Measurements from ENCODE around the gene SEMA6D.

SEMA6D gene

DNA sequence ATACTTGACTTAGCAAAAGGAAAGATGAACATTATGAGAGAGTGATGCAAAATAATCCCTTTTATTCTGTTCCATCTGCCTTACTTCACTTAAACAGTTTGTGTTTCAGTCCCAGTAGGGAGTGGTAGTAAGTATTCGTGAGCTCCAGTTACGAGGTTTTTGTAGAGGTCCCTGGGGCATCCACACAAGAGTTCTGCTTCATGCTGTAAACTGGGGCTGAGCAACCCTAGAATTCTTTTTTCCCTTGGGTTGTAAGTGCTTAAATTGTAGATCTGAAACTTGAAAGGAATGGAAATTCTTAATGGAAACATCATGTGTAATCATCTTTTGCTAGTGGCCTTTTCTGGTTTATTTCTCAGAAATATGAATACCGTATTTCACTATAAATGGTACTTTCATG lies 79.5 kb downstream of the SEMA6D start:
- no peak for FAIRE-seq
- TF ChIP-seq POLR2A (IDR thresholded peaks at IDR 0.05; ENCODE audit: low read depth, low read length) = no peak
- no peak for DNase-seq (ENCODE audit: insufficient read length, low spot score)

DNA sequence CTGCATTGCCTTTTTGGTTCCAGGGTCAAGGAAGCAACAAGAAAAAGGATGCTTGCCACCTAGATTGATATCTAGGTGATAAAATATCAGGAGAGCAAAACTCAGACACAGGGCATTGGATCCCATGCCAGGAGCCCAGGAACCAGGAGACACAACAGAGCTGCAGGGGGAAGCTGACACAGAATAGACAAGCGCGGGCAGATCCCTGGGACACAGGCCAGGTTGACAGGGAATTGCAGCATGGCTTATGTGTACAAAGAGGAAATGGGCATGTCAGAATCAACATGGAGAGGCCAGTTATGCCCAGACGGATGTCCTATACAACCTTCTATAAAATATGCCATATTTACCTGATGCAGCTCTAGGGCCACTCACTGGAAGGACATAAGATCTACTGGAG lies 84.2 kb downstream of the SEMA6D start:
- TF ChIP-seq POLR2A (IDR thresholded peaks at IDR 0.05; ENCODE audit: low read depth, low read length) = no peak
- DNase-seq (ENCODE audit: insufficient read length, low spot score) = no peak
- FAIRE-seq = no peak

DNA sequence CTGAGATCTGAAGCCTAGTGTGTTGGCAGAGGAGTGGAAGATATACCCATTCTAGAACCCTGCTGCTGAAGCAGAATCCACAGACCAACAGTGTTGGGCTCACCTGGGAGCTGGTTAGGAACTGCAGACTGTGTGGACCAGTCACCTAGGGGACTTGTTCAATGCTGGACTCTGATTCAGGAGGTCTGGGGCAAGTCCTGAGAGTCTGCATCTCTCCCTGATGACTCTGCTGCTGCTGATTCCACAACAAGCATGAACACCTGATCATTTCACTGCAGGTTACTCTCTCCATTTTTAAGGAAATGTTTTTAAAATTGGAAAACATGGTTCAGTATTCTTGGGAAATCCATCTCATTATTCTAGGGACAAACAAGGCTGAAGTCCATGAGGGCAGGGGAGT lies 84.9 kb downstream of the SEMA6D start:
- FAIRE-seq (no peak), DNase-seq (ENCODE audit: insufficient read length, low spot score) (no peak)
- no peak for TF ChIP-seq POLR2A (IDR thresholded peaks at IDR 0.05; ENCODE audit: low read depth, low read length)

DNA sequence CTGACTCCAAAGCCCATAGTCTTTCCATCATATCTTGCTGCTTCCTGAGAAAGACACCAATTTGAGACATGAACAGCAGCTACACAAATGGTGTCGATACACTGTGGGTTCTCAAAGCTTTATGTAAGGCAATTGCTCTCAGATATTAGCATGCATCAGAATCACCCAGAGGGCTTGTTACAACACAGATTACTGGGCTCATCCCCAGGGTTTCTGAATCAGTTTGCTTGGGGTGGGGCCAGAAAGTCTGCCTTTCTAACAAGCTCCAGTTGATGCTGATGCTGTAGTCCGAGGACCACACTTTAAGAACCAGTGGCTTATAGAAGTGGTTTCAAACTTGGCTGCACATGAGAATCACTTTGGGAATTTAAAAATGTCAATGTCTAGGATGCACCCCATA lies 86.5 kb downstream of the SEMA6D start:
- DNase-seq (ENCODE audit: insufficient read length, low spot score) (no peak), FAIRE-seq (no peak)
- TF ChIP-seq POLR2A (IDR thresholded peaks at IDR 0.05; ENCODE audit: low read depth, low read length) = no peak

DNA sequence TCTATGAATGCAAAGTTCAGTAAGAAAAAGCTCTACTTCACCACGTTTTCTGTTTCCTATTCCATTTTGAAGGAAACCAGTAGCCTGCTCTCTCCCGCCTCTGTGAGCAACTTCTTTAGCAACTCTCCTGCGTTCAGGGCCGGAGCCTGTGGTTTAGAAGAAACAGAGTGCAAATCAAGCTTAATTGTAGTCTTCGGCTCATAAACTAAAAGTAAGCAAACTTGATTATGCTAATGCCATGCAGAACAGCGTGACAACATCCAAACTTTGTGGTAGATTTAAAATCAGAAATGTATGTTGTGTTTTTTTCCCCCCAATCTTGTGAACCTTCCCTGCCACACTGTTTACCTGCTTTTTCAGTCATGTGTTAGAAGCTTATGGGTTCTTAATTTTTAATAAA lies 87.4 kb downstream of the SEMA6D start:
- FAIRE-seq = no peak
- DNase-seq (ENCODE audit: insufficient read length, low spot score) = no peak
- no peak for TF ChIP-seq POLR2A (IDR thresholded peaks at IDR 0.05; ENCODE audit: low read depth, low read length)

DNA sequence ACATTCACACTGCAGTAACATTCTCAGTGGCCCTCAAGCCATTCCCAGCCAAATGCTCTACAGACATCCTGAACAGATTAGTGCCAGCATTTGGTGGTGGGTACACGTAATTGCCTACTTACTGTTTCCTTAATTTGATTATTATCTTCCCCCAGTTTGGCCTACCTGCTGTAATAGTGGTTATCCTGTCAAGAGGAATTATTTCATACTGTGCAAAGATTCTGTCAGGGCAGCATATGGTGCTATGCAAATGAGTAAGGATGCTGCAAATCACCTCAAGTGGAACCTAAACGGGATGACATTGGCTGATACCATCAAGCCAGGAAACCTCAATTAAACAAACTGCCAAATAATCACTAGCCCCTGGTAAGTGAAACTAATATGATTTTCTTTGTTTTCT lies 88.7 kb downstream of the SEMA6D start:
- no peak for DNase-seq (ENCODE audit: insufficient read length, low spot score)
- no peak for FAIRE-seq
- no peak for TF ChIP-seq POLR2A (IDR thresholded peaks at IDR 0.05; ENCODE audit: low read depth, low read length)

DNA sequence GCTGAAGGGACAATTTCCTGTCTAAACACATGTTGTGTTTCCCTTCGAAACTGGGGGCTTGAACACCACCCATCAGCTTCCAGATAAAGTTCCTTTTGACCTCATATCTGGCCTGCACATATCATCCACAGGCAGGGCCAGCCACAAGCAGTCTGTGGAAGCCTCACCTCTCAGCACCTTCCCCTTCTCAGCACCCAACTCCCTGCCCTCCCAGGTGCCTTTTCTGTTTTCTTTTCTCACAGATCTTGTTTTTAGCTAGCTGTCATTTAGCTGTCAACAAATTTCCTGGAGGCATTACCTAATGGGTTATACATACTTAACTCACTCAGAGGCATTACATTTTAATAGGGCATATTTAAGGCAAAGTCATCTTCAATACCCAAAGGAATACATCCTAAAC lies 93.9 kb downstream of the SEMA6D start:
- TF ChIP-seq POLR2A (IDR thresholded peaks at IDR 0.05; ENCODE audit: low read depth, low read length) = no peak
- FAIRE-seq = no peak
- no peak for DNase-seq (ENCODE audit: insufficient read length, low spot score)

DNA sequence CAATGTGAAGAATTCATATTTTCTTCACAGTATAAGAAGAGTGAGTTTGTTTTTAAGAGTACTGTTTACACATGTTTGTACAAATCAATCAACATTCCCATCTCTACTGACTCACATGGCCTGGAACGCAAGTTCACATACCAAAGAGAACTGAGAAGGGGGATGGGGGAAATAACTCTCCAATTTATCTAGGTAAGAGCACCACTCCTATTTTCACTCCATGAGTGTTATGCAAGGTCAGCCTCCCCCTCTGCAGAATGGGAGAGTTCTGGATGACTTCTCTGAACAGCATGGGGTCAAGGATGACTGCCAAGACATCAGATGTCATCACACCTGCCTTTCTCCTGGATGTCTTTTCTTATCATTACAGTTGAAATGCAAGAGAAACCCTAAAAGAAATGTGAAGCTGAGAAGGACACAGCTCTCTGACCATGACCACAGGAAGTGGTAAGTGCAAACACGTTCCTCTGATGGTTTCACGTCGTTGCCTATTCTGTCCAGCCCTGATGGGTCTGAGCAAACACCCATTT lies 95.2 kb downstream of the SEMA6D start:
- FAIRE-seq (no peak), DNase-seq (ENCODE audit: insufficient read length, low spot score) (no peak)
- no peak for TF ChIP-seq POLR2A (IDR thresholded peaks at IDR 0.05; ENCODE audit: low read depth, low read length)

DNA sequence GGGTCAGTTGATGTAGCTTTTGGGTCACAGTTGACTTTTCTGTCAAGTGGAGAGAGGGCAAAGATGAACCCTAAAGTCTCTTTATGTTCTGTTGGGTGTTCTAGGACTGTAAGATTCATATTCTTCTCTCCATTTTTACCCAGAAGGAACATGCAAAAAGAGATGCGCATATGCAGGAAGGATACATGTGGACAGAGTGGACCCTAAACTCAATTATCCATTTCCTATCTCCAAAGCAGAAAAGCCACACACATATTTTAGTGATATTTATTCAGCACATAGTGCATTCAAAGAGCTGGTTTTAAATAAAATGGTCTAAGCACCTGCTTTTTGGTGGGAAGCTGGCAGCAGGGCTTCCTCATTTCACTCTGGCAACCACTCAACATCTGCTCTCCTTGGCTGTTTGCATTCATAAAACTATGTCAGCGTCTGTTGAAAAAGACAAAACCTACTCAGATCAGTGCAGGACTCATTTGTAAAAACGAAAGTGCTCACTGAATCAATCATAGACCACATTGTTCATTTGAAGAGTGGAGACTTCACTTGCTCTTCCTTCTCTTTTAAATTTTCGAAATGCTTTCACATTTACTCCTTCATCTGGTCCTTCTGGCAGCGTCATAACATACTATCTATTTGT lies 96.6 kb downstream of the SEMA6D start:
- no peak for TF ChIP-seq POLR2A (IDR thresholded peaks at IDR 0.05; ENCODE audit: low read depth, low read length)
- no peak for FAIRE-seq

DNA sequence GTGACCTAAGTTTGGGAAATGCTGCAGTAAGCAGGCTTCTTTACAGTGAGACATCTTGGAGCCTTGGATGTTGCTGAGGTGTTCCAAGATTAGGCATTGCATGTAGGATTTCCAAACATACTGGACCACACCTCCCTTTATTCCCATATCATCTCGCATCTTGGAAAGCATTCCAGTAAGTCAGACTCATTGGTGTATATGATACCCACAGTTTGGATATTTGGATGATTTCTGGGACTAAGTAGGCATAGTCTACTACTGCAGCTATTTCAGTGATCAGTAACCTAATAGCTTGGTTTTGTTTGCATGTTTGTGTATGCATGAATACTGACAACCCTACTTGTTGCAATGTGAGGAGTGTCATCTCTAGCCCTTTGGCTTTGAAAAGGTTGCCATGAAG lies 97.3 kb downstream of the SEMA6D start:
- FAIRE-seq = no peak
- TF ChIP-seq POLR2A (IDR thresholded peaks at IDR 0.05; ENCODE audit: low read depth, low read length) = no peak
- DNase-seq (ENCODE audit: insufficient read length, low spot score) = no peak

More for the DNA sequence above, 96.6 kb downstream of the SEMA6D start:
- no peak for DNase-seq (ENCODE audit: insufficient read length, low spot score)

DNA sequence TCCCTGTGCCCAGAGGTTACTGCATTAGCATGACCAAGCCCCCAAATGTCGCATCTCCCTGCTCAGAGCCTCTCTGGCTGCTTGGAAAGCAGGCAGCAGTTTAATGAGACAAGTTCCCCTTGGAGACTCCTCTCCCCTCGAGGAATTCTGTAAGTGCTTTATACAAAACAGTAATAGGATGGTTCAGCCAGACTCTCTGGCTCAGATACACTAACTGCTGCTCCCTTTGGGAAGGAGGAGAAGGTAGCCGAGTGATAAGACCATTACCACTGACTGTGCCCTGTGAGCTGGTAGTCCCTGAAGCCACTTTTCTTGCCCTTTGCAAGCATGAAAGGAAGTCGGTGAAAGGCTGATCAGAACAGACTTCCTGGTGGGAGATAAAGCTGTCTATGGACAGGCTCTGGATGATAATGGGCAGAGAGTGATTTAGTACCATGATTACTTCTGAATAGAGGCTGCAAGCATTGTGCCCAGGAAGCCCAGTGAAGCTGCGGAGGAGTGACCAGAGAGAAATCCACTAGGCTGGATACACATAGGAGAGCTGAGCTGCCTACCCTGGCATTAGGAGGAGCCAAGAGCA lies 100.8 kb downstream of the SEMA6D start:
- no peak for TF ChIP-seq POLR2A (IDR thresholded peaks at IDR 0.05; ENCODE audit: low read depth, low read length)
- DNase-seq (ENCODE audit: insufficient read length, low spot score) = no peak
- FAIRE-seq = no peak

DNA sequence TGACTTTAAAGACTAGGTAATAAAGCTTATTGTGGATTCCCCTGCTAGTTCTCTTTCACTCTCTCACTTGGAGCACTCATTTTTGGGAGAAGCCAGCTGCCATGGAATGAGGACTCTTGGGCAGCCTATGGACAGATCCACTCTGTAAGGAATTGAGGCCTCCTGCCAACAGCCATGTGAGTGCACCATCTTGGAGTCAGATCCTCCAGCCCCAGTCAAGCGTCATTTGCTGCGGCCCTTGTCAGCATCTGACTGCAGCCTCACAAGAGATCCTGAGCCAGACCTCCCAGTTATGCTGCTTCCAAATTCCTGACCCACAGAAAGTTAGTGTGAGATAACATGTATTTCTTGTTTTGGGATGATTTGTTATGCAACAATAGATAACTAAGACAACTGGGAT lies 101.9 kb downstream of the SEMA6D start:
- no peak for DNase-seq (ENCODE audit: insufficient read length, low spot score)
- TF ChIP-seq POLR2A (IDR thresholded peaks at IDR 0.05; ENCODE audit: low read depth, low read length) = no peak
- no peak for FAIRE-seq

DNA sequence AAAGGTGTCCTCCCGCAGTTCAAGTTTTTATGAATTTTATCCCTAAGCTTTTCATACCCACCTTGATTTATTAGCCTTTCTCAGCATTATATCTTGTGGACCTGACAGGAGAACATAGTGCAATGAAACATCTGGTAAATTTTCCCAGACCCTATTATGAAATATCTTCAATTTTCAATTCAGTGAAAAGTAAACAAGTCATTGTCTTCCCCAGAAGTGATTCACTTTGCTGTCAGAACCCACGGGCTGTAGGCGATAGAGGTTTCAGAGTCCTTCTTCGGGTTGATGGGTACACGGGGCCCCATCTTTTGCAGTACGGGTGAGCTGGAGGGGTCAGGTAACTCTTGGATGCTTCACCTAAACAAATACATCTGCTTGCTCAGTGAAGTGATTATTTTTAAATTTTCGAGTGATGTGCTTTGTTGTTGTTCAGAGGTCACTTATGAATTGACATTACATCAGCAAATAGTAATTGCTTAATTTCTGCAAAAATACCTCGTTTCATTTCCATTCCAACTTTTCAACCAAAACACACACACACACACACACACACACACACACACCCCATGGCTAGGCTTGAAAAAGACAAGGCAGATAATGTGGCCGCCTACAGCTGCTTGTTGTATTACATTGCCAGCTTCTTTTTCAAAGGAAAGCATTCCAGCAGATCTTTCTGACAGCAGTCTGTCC lies 102.9 kb downstream of the SEMA6D start:
- no peak for FAIRE-seq
- no peak for DNase-seq (ENCODE audit: insufficient read length, low spot score)
- no peak for TF ChIP-seq POLR2A (IDR thresholded peaks at IDR 0.05; ENCODE audit: low read depth, low read length)

DNA sequence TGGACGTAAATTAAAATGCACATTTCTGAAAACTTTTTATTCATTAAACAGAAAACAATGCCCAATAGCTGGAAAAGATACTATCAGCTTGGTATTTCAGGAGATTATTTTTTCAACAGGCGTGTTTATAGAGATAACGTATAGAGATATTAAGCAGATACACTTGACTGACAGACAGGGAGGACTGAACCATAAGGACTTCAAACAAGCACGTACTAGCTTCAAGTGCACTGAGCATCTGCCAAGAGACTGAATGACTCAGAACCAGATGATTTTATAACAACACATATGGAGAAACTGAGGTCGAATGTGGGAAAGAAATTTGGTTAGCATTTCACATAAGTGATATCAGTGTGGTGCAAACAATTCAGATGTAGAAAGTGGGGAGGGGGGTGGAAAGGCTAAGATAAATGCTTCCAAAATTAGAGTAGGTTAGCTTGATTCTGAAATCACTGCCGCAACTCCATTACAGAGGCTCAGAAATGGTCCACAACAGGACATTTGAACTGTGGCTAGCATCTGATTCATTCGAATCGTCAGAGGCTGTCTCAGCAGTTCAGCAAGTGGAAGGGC lies 103.5 kb downstream of the SEMA6D start:
- no peak for TF ChIP-seq POLR2A (IDR thresholded peaks at IDR 0.05; ENCODE audit: low read depth, low read length)
- no peak for DNase-seq (ENCODE audit: insufficient read length, low spot score)
- no peak for FAIRE-seq

All from H54 (cell line).